Colonic mucosa (tissue), 4 donors: ENCODE measurements around the gene CUL7. TPM values are rescaled to one million over a fixed set of nuclear protein-coding genes. Genes with fewer than 3 reads are reported as not detected.

ENCODE experiments used
- DNase-seq: peaks from one replicate; pipeline ENCODE4 v3.0.0-alpha.2; 2020
- H3K27ac ChIP-seq: fragments of 200-600 bp; one replicate; pipeline ENCODE4 v1.8.0; 2021
- H3K27me3 ChIP-seq: fragments of 200-600 bp; one replicate; pipeline ENCODE4 v1.8.0; 2021
- H3K36me3 ChIP-seq: fragments of 200-600 bp; one replicate; pipeline ENCODE4 v1.8.0; 2021
- H3K4me1 ChIP-seq: fragments of 200-600 bp; one replicate; pipeline ENCODE4 v1.8.0; 2021; ENCODE audit warnings: mild to moderate bottlenecking
- H3K4me3 ChIP-seq: fragments of 200-600 bp; one replicate; pipeline ENCODE4 v1.8.0; 2021
- H3K9ac ChIP-seq, 2 donors: one replicate each; pipeline ENCODE4 v1.7.0; 2013; ENCODE audit warnings: control low read depth in 2 of 2, low read depth in 2 of 2, low read length in 2 of 2
- H3K9me3 ChIP-seq: fragments of 200-600 bp; one replicate; pipeline ENCODE4 v1.8.0; 2021
- CTCF ChIP-seq: fragments of 200-600 bp; IDR thresholded peaks from one replicate; pipeline ENCODE4 v1.8.0; 2022; ENCODE audit warnings: antibody characterized with exemption, mild to moderate bottlenecking
- intact Hi-C: fragments of 100-400 bp; cut with DNase I; formaldehyde crosslinking; loops from one replicate; pipeline ENCODE4 v1.14.1; 2022
- total RNA-seq, 2 donors: library from RNA; stranded (reverse); fragmentation: NEBNext Ultra II Directional in 1 of 2; extraction: Animal tissue kit (Norgen Biotek cat#: 25700) in 1 of 2; gene quantifications; one replicate each; pipeline ENCODE4 v1.2.1, GENCODE V29; 2021
- donor health status: healthy.
- donor health status: DM: no; HTN: no; CAD: no.
- donor health status: DM: no; HTN: no; CAD: no.

The CUL7 gene
- total RNA-seq, 2 donors from 2014 or later, result 13.7 to 15.3 TPM

DNA sequence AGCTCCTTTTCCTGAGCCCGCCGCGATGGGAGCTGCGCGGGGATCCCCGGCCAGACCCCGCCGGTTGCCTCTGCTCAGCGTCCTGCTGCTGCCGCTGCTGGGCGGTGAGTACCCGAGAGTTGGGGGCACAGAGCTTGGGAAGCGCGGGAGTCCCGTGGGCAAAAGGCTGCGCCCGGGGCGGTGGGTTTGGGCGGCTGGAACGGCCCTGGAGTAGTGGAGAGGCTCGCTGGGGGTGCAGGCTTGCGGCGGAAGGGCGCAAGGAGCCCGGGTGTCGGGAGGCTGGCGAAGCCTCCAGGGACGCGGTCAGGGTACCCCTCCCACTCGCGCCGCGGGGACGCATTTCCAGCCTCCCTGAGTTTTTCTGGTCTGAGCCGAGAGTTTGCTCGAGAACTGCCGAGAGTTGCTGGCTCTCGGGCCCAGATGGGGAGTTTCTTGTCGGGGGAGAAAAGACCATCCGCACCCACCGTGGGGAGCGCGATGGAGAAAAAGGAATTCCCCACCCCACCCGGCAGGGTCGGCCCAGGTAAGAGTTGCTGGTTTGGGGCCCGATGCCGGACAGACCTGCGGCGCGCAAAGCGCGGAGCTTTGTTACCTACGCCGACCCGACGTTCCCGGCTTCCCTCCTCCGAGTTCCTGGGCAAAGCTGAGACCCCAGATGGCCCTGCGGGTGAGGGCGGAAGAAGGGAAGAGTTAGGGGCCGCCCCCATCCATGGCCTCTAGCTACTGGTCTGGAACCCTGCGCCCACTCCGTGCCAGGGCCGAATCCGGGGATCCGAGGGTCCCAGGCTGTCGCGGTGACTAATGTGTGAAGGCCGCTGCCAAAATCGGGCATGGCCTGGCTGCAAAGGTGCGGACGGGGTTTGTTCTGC lies 23.0 kb upstream of the CUL7 start:
- TF ChIP-seq CTCF, result no peak
- peak; percentile 35 for DNase-seq
- H3K4me3 ChIP-seq, result peak overlapping the region; percentile 56

GRCh38 chr6:43075670-43076463 lies 22.2 kb upstream of the CUL7 start, which contains the start of gene PTK7:
PTK7 (plus strand) TSS chr6:43076314; CDS start chr6:43076489, 175 bp downstream.
- intact Hi-C loops, result no loop called here
- peak; percentile 43 for DNase-seq

More for the DNA sequence above, 23.0 kb upstream of the CUL7 start:
- Histone ChIP-seq H3K4me1 (no peaks in the 10 kb centered on the region), H3K27ac (peak overlapping the region; percentile 22), H3K36me3 (no peaks in the 10 kb centered on the region), H3K9ac (peak overlapping the region; percentile 69 to 73), H3K9me3 (no peaks in the 10 kb centered on the region), H3K27me3 (peaks cover 4% of the 10 kb centered on the region)
- intact Hi-C loops, result no loop called here

DNA sequence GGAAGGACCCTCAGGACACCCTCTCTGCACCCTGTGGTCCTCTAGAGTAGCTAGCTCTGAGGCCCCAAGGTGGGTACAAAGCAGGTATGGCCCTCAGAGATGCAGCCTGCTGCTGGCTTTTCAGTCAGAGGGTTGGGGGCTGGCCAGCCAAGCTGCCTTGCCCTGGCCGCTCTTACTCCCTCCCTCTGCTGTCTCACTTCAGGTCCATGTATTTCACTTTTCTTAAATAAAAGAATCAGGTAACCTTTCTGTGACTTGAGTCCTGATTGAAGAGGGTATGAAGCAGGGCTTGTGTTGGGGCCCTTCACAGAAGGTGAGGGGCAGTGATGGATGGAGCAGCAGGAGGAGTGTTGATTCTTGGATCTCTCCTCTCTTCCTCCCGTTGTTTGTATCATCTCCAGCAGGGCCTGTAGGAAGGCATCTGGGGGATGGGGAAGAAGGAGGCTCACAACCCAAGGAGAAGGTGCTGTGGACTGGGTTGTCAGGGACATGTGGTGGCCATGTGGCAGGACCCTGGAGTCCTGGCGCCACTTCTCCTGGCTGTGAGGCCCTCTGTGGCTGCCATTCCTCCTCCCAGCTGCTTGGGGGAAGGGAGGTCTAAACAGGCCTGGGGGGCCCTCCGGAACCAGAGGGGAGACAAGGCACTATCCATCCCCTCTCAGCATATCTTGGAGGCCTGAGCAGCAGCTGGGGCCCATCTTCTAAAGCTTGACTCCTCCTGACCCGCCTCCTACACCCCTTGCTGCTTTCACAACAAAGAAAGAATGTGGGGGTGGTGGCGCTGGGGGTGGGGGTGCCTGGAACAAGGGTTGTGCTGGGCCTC lies 21.4 kb upstream of the CUL7 start:
- Histone ChIP-seq H3K36me3 (no peaks in the 10 kb centered on the region), H3K27ac (no peak overlapping the region), H3K4me1 (no peaks in the 10 kb centered on the region), H3K4me3 (no peak overlapping the region), H3K27me3 (peaks cover 4% of the 10 kb centered on the region), H3K9ac (peak overlapping the region in 1 of 2 donors; percentile 14), H3K9me3 (no peaks in the 10 kb centered on the region)
- intact Hi-C loops, result loop anchor here (5.0 kb wide), 1 partner anchor 52 kb away; no protein-coding TSS in a partner anchor
- no peak for TF ChIP-seq CTCF
- peak; percentile 30 for DNase-seq

More at GRCh38 chr6:43075670-43076463, 22.2 kb upstream of the CUL7 start, which contains the start of gene PTK7:
- TF ChIP-seq CTCF, result no peak
- Histone ChIP-seq H3K27me3 (peaks cover 4% of the 10 kb centered on the region), H3K27ac (peak within 1 kb of the TSS; percentile 22), H3K4me3 (peak within 1 kb of the TSS; percentile 56), H3K9ac (peak within 1 kb of the TSS; percentile 69 to 73), H3K4me1 (no peaks in the 10 kb centered on the region), H3K9me3 (no peaks in the 10 kb centered on the region), H3K36me3 (no peaks in the 10 kb centered on the region)

DNA sequence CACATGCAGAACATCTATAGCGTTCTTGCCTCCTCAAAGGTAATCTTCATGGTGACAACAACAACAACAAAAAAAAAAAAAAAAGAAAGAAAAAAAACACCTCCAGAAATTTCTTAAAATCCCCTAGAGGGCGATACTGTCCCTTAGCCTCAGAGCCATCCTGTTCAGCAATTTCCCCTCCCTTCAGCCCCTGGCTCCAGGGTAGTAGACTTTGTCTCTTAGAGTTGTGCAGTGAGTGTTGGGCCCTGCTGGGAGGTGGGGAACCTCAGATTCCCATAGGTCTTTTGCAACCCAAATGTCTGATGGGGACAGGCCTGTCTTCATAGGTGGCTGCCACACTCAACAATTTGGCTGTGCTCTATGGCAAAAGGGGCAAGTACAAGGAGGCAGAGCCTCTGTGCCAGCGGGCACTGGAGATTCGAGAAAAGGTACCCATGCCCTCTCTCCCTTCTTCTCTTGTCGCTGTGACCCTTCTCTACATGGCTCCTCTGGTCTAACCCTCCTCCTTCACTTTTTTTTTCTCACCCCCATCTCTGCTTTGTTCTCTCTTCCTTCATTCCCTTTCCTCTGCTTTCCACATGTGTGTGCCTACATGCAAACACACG lies 16.5 kb upstream of the CUL7 start:
- Histone ChIP-seq H3K27ac (no peak overlapping the region), H3K9ac (no peak overlapping the region), H3K9me3 (no peaks in the 10 kb centered on the region), H3K36me3 (no peaks in the 10 kb centered on the region), H3K4me1 (no peaks in the 10 kb centered on the region), H3K4me3 (no peak overlapping the region), H3K27me3 (no peaks in the 10 kb centered on the region)
- intact Hi-C loops, result loop anchor here (5.0 kb wide), 1 partner anchor 57 kb away; no protein-coding TSS in a partner anchor
- no peak for DNase-seq
- peak; percentile 34 for TF ChIP-seq CTCF
